Left ventricle myocardium superior (tissue), 1 donor: ENCODE measurements around the gene PCDH1. TPM values are rescaled to one million over a fixed set of nuclear protein-coding genes. Genes with fewer than 3 reads are reported as not detected.
"Not testable (repeated sequence)": the region's sequence is repeated elsewhere in the genome, so short reads cannot be mapped to it uniquely, and the experiment has no call there.

Experiments used
- ATAC-seq: fragments of 200-7000 bp; cut with Tn5 transposase; one replicate; pipeline ENCODE4 v1.9.1; 2020; ENCODE audit warnings: mild to moderate bottlenecking, moderate library complexity
- DNase-seq: peaks from one replicate; pipeline ENCODE4 v3.0.0-alpha.2; 2020
- intact Hi-C: fragments of 100-400 bp; cut with micrococcal nuclease; formaldehyde crosslinking; loops from one replicate; pipeline ENCODE4 v1.11.0; 2022
- total RNA-seq: library from RNA; stranded (reverse); fragmentation: NEBNext Ultra II Directional; extraction: Animal tissue kit (Norgen Biotek cat#: 25700); gene quantifications from one replicate; pipeline ENCODE4 v1.2.1, GENCODE V29; 2021
- donor health status: DM: no; HTN: yes; CAD: no; lungs with severe emphysema.

The PCDH1 gene
- total RNA-seq, 1 donor from 2014 or later: 17.2 TPM

GRCh38 chr5:141821430-141821925 lies 56.7 kb downstream of the PCDH1 start:
- intact Hi-C loops: no loop called here
- no peak for DNase-seq
- ATAC-seq: peak; percentile 31

- ATAC-seq, intact Hi-C loops, DNase-seq: not testable (repeated sequence)
These were observed 57.5 kb downstream of the PCDH1 start for GRCh38 chr5:141820686-141821085.

- DNase-seq: no peak
- no peak for ATAC-seq
- intact Hi-C loops: no loop called here
These were observed 60.6 kb downstream of the PCDH1 start for GRCh38 chr5:141817631-141818030.

GRCh38 chr5:141816598-141817399 lies 61.4 kb downstream of the PCDH1 start:
- ATAC-seq (peak; percentile 60), DNase-seq (no peak)
- intact Hi-C loops: no loop called here

GRCh38 chr5:141815796-141816180 lies 62.4 kb downstream of the PCDH1 start:
- DNase-seq (no peak), ATAC-seq (no peak)
- intact Hi-C loops: no loop called here

- no peak for ATAC-seq
- DNase-seq: no peak
- intact Hi-C loops: no loop called here
These were observed 63.0 kb downstream of the PCDH1 start for GRCh38 chr5:141815051-141815795.

GRCh38 chr5:141814064-141814964 lies 63.9 kb downstream of the PCDH1 start:
- intact Hi-C loops: no loop called here
- ATAC-seq: peak; percentile 72
- DNase-seq: peak; percentile 74

GRCh38 chr5:141812512-141812911 lies 65.7 kb downstream of the PCDH1 start:
- ATAC-seq (no peak), DNase-seq (no peak)
- intact Hi-C loops: no loop called here

GRCh38 chr5:141811287-141812155 lies 66.7 kb downstream of the PCDH1 start:
- intact Hi-C loops: no loop called here
- no peak for DNase-seq
- no peak for ATAC-seq

- DNase-seq (no peak), ATAC-seq (no peak)
- intact Hi-C loops: no loop called here
These were observed 67.5 kb downstream of the PCDH1 start for GRCh38 chr5:141810702-141811101.

- DNase-seq (no peak), ATAC-seq (no peak)
- intact Hi-C loops: no loop called here
These were observed 68.7 kb downstream of the PCDH1 start for GRCh38 chr5:141809380-141810096.

GRCh38 chr5:141808857-141809256 lies 69.4 kb downstream of the PCDH1 start:
- no peak for ATAC-seq
- DNase-seq: no peak
- intact Hi-C loops: no loop called here

- intact Hi-C loops: no loop called here
- ATAC-seq (no peak), DNase-seq (no peak)
These were observed 70.5 kb downstream of the PCDH1 start for GRCh38 chr5:141807732-141808131.

- no peak for DNase-seq
- intact Hi-C loops: no loop called here
- ATAC-seq: no peak
These were observed 70.9 kb downstream of the PCDH1 start for GRCh38 chr5:141807329-141807728.

GRCh38 chr5:141806626-141807025 lies 71.6 kb downstream of the PCDH1 start:
- DNase-seq (no peak), ATAC-seq (no peak)
- intact Hi-C loops: no loop called here

- intact Hi-C loops: no loop called here
These were observed 72.2 kb downstream of the PCDH1 start for GRCh38 chr5:141805874-141806595.

GRCh38 chr5:141804475-141804874 lies 73.7 kb downstream of the PCDH1 start:
- no peak for ATAC-seq
- DNase-seq: no peak
- intact Hi-C loops: no loop called here

More at GRCh38 chr5:141805874-141806595, 72.2 kb downstream of the PCDH1 start:
- DNase-seq (peak; percentile 46), ATAC-seq (peak; percentile 82)
